Hepatocyte (in vitro differentiated cells): Measurements from ENCODE around the gene THTPA. TPM values are rescaled to one million over a fixed set of nuclear protein-coding genes. Genes with fewer than 3 reads are reported as not detected.

Experiments
- DNase-seq: peaks from one replicate; pipeline ENCODE4 v3.0.0-alpha.2; 2016; ENCODE audit warnings: low spot score
- H2AFZ ChIP-seq: fragments of 200-600 bp; sonication (generic); 2 replicates; pipeline ENCODE4 v1.6.0; 2016; ENCODE audit warnings: antibody characterized with exemption, mild to moderate bottlenecking
- H3K27ac ChIP-seq: fragments of 200-600 bp; sonication (generic); 2 replicates; pipeline ENCODE4 v1.5.1; 2016; ENCODE audit warnings: mild to moderate bottlenecking
- H3K27me3 ChIP-seq: fragments of 200-600 bp; sonication (generic); 2 replicates; pipeline ENCODE4 v1.6.1; 2016
- H3K36me3 ChIP-seq: fragments of 200-600 bp; sonication (generic); replicated peaks from 2 replicates; pipeline ENCODE4 v1.5.1; 2016; ENCODE audit warnings: low read depth; ENCODE audit not compliant: insufficient read depth
- H3K4me1 ChIP-seq: fragments of 200-600 bp; sonication (generic); 2 replicates; pipeline ENCODE4 v1.5.1; 2016; ENCODE audit warnings: mild to moderate bottlenecking, moderate library complexity; ENCODE audit not compliant: insufficient read depth
- H3K4me2 ChIP-seq: fragments of 200-600 bp; sonication (generic); 2 replicates; pipeline ENCODE4 v1.6.0; 2016
- H3K4me3 ChIP-seq: fragments of 200-600 bp; sonication (generic); 2 replicates; pipeline ENCODE4 v1.5.1; 2016; ENCODE audit warnings: mild to moderate bottlenecking
- H3K79me2 ChIP-seq: fragments of 200-600 bp; sonication (generic); 2 replicates; pipeline ENCODE4 v1.6.0; 2017; ENCODE audit warnings: mild to moderate bottlenecking
- H3K9me2 ChIP-seq: fragments of 200-600 bp; sonication (generic); replicated peaks from 2 replicates; pipeline ENCODE4 v1.6.0; 2017; ENCODE audit warnings: mild to moderate bottlenecking; ENCODE audit not compliant: insufficient read depth
- H3K9me3 ChIP-seq: fragments of 200-600 bp; sonication (generic); 2 replicates; pipeline ENCODE4 v1.5.1; 2016; ENCODE audit warnings: low read depth, mild to moderate bottlenecking
- H4K20me1 ChIP-seq: fragments of 200-600 bp; sonication (generic); 2 replicates; pipeline ENCODE4 v1.6.0; 2016; ENCODE audit warnings: mild to moderate bottlenecking; ENCODE audit not compliant: insufficient read depth, poor library complexity, severe bottlenecking
- EZH2 ChIP-seq: fragments of 200-600 bp; sonication (generic); IDR thresholded peaks from 2 replicates; pipeline ENCODE4 v1.6.1; 2016; ENCODE audit warnings: antibody characterized with exemption, mild to moderate bottlenecking, borderline replicate concordance
- EZH2phosphoT487 ChIP-seq: fragments of 200-600 bp; sonication (generic); IDR thresholded peaks from one replicate; pipeline ENCODE4 v1.6.1; 2018; ENCODE audit warnings: antibody characterized with exemption, mild to moderate bottlenecking, low read depth, moderate library complexity; ENCODE audit not compliant: unreplicated experiment, severe bottlenecking
- WGBS: methylation state at CpG from one replicate; pipeline ENCODE4 v1.1.6; 2016; ENCODE audit warnings: low lambda C conversion rate; ENCODE audit errors: missing lambda C conversion rate; 5-methylcytosine and 5-hydroxymethylcytosine counted together
- polyA plus RNA-seq: library from polyadenylated mRNA; unstranded; fragments of >200 nt; fragmentation: Nextera tagmentation; extraction: Ambion mirVana; gene quantifications from 2 replicates; pipeline ENCODE4 v1.2.1, GENCODE V29; 2016
- total RNA-seq: library from RNA; depleted of rRNA; stranded (reverse); fragments of >200 nt; gene quantifications from 2 replicates; pipeline ENCODE4 v1.2.3, GENCODE V29; 2014
- TF ChIP-seq, protein P1 (sequence below): fragments of 200-600 bp; sonication (generic); IDR thresholded peaks from 2 replicates; pipeline ENCODE4 v1.5.1; 2016; ENCODE audit warnings: antibody characterized with exemption, mild to moderate bottlenecking; ENCODE audit not compliant: poor library complexity

THTPA gene
- total and polyA plus RNA-seq, 2 experiments from 2014 or later = 13.5 to 15.5 TPM

GRCh38 chr14:23567186-23568020, 11.3 kb downstream of the THTPA start, which contains the start of gene AP1G2:
Gene AP1G2, minus strand, starts transcription at chr14:23567791. Its CDS starts 477 bp downstream, at chr14:23567314.
- WGBS = under 1% methylated on average over 50 of the region's 53 CpGs
- Histone ChIP-seq H3K9me2 (no peaks in the 10 kb centered on the region), H4K20me1 (no peaks in the 10 kb centered on the region), H3K27ac (peak within 1 kb of the TSS; percentile 92), H2AFZ (peak within 1 kb of the TSS; percentile 75), H3K4me2 (peak within 1 kb of the TSS; percentile 91), H3K4me1 (peaks cover 16% of the 10 kb centered on the region), H3K36me3 (no peaks in the 10 kb centered on the region), H3K9me3 (no peaks in the 10 kb centered on the region), H3K79me2 (peaks cover 13% of the 10 kb centered on the region), H3K27me3 (no peaks in the 10 kb centered on the region), H3K4me3 (peak within 1 kb of the TSS; percentile 74)
- TF ChIP-seq, protein P1, sequence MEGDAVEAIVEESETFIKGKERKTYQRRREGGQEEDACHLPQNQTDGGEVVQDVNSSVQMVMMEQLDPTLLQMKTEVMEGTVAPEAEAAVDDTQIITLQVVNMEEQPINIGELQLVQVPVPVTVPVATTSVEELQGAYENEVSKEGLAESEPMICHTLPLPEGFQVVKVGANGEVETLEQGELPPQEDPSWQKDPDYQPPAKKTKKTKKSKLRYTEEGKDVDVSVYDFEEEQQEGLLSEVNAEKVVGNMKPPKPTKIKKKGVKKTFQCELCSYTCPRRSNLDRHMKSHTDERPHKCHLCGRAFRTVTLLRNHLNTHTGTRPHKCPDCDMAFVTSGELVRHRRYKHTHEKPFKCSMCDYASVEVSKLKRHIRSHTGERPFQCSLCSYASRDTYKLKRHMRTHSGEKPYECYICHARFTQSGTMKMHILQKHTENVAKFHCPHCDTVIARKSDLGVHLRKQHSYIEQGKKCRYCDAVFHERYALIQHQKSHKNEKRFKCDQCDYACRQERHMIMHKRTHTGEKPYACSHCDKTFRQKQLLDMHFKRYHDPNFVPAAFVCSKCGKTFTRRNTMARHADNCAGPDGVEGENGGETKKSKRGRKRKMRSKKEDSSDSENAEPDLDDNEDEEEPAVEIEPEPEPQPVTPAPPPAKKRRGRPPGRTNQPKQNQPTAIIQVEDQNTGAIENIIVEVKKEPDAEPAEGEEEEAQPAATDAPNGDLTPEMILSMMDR = no peak
- DNase-seq = peak; percentile 96

GRCh38 chr14:23568021-23568599, 12.0 kb downstream of the THTPA start:
- Histone ChIP-seq H3K9me2 (no peaks in the 10 kb centered on the region), H2AFZ (peak overlapping the region; percentile 75), H3K36me3 (no peaks in the 10 kb centered on the region), H3K4me3 (no peak overlapping the region), H3K9me3 (no peaks in the 10 kb centered on the region), H3K4me1 (peaks cover 16% of the 10 kb centered on the region), H3K27me3 (peaks cover under 1% of the 10 kb centered on the region), H4K20me1 (no peaks in the 10 kb centered on the region), H3K27ac (peak overlapping the region; percentile 92), H3K79me2 (peaks cover 13% of the 10 kb centered on the region), H3K4me2 (peak overlapping the region; percentile 91)
- TF ChIP-seq, protein P1 = no peak
- TF ChIP-seq EZH2phosphoT487 (no peak), EZH2 (no peak)
- no peak for DNase-seq
- WGBS = 86% methylated on average over 2 of the region's 2 CpGs

GRCh38 chr14:23568600-23569331, 12.7 kb downstream of the THTPA start:
- DNase-seq = no peak
- no peak for TF ChIP-seq EZH2phosphoT487
- TF ChIP-seq, protein P1 = peak; percentile 31
- Histone ChIP-seq H3K4me1 (peaks cover 16% of the 10 kb centered on the region), H4K20me1 (no peaks in the 10 kb centered on the region), H3K9me2 (no peaks in the 10 kb centered on the region), H3K36me3 (no peaks in the 10 kb centered on the region), H3K9me3 (no peaks in the 10 kb centered on the region), H3K79me2 (peaks cover 13% of the 10 kb centered on the region), H3K4me3 (no peak overlapping the region), H3K27me3 (peaks cover 7% of the 10 kb centered on the region), H2AFZ (no peak overlapping the region), H3K4me2 (peak overlapping the region; percentile 91), H3K27ac (peak overlapping the region; percentile 92)
- 56% methylated on average over 6 of the region's 6 CpGs for WGBS
